DMS79 treated with DMSO at 0.1 percent for 48 hours (cell line): ENCODE measurements around the gene NSUN4.
A peak's percentile ranks its signal among the peaks of the same experiment; 100 is the strongest.
"Not testable (repeated sequence)": the region's sequence is repeated elsewhere in the genome, so short reads cannot be mapped to it uniquely, and the experiment has no call there.

Experiments
- DNase-seq: peaks from one replicate; lab custom pipeline; 2025; lab: John Stamatoyannopoulos, UW

The NSUN4 gene

GRCh38 chr1:46340404-46341221 lies at the start of gene NSUN4:
Gene NSUN4, plus strand, starts transcription at chr1:46340807. Its CDS starts 20 bp downstream, at chr1:46340827.
- DNase-seq = peak; percentile 96

GRCh38 chr1:46295306-46295705 lies 45.3 kb upstream of the NSUN4 start:
- no peak for DNase-seq

GRCh38 chr1:46298387-46298786 lies 42.2 kb upstream of the NSUN4 start:
- no peak for DNase-seq

GRCh38 chr1:46300673-46301405 lies 39.8 kb upstream of the NSUN4 start:
- DNase-seq = no peak

GRCh38 chr1:46301406-46301807 lies 39.2 kb upstream of the NSUN4 start:
- no peak for DNase-seq

- peak; percentile 52 for DNase-seq
These were observed 38.6 kb upstream of the NSUN4 start for GRCh38 chr1:46301808-46302640.

- peak; percentile 67 for DNase-seq
These were observed 38.0 kb upstream of the NSUN4 start for GRCh38 chr1:46302641-46303037.

GRCh38 chr1:46303038-46303871 lies 37.4 kb upstream of the NSUN4 start, which contains the start of the genes LRRC41 and UQCRH:
Gene LRRC41, minus strand, starts transcription at chr1:46303616. Its CDS starts 294 bp downstream, at chr1:46303322.
Gene UQCRH, plus strand, starts transcription at chr1:46303698. Its CDS starts 69 bp downstream, at chr1:46303767.
- DNase-seq = peak; percentile 99

GRCh38 chr1:46303872-46304326 lies 36.7 kb upstream of the NSUN4 start:
- DNase-seq = peak; percentile 79

GRCh38 chr1:46306159-46306530 lies 34.5 kb upstream of the NSUN4 start:
- DNase-seq = no peak

- no peak for DNase-seq
These were observed 31.0 kb upstream of the NSUN4 start for GRCh38 chr1:46309401-46310159.

- no peak for DNase-seq
These were observed 30.3 kb upstream of the NSUN4 start for GRCh38 chr1:46310321-46310720.

- DNase-seq = no peak
These were observed 24.8 kb upstream of the NSUN4 start for GRCh38 chr1:46315669-46316403.

GRCh38 chr1:46317323-46317722 lies 23.3 kb upstream of the NSUN4 start:
- DNase-seq = no peak

GRCh38 chr1:46319301-46319700 lies 21.3 kb upstream of the NSUN4 start:
- DNase-seq = not testable (repeated sequence)

- peak; percentile 78 for DNase-seq
These were observed 20.4 kb upstream of the NSUN4 start for GRCh38 chr1:46319960-46320914.

- not testable (repeated sequence) for DNase-seq
These were observed 18.4 kb upstream of the NSUN4 start for GRCh38 chr1:46322191-46322590.

GRCh38 chr1:46325285-46326076 lies 15.1 kb upstream of the NSUN4 start:
- DNase-seq = not testable (repeated sequence)
